HAP-1 (cell line): Measurements from ENCODE around the gene FNDC11.

Source experiments
- DNase-seq, 2 experiments: peaks; one replicate each; pipeline ENCODE4 v3.0.0-alpha.2; 2016 to 2020; ENCODE audit warnings: low spot score in 2 of 2
- H3K27me3 ChIP-seq: fragments of 250-450 bp; sonication (Bioruptor Pico); 2 replicates; pipeline ENCODE4 v1.5.1; 2020; ENCODE audit warnings: low read depth, mild to moderate bottlenecking, moderate library complexity
- H3K36me3 ChIP-seq: fragments of 250-450 bp; sonication (Bioruptor Pico); replicated peaks from 2 replicates; pipeline ENCODE4 v1.5.1; 2020; ENCODE audit warnings: mild to moderate bottlenecking
- H3K4me1 ChIP-seq: fragments of 250-450 bp; sonication (Bioruptor Pico); 2 replicates; pipeline ENCODE4 v1.5.1; 2020; ENCODE audit warnings: mild to moderate bottlenecking
- H3K4me3 ChIP-seq: fragments of 250-450 bp; sonication (Bioruptor Pico); 2 replicates; pipeline ENCODE4 v1.5.1; 2020; ENCODE audit warnings: mild to moderate bottlenecking, moderate library complexity
- H3K9me3 ChIP-seq: fragments of 250-450 bp; sonication (Bioruptor Pico); 2 replicates; pipeline ENCODE4 v1.5.1; 2020; ENCODE audit warnings: mild to moderate bottlenecking, moderate library complexity
- in situ Hi-C: fragments of 300-500 bp; cut with MboI; formaldehyde crosslinking; loops from 3 replicates; pipeline ENCODE4 v1.14.3; 2020; ENCODE audit warnings: low sequenced_read_pairs, inconsistent platforms, mixed read lengths

The FNDC11 gene

GRCh38 chr20:63546956-63547724, 6.8 kb upstream of the FNDC11 start:
- Histone ChIP-seq H3K27me3 (peaks cover 9% of the 10 kb centered on the region; the same call in 1 of the 2 replicates), H3K4me1 (no peaks in the 10 kb centered on the region), H3K9me3 (no peaks in the 10 kb centered on the region), H3K4me3 (no peak overlapping the region), H3K36me3 (no peaks in the 10 kb centered on the region)
- DNase-seq = no peak
- in situ Hi-C loops = no loop called here

GRCh38 chr20:63547725-63548480, 6.1 kb upstream of the FNDC11 start, which contains the start of gene SRMS:
Gene SRMS (minus strand): TSS chr20:63547749. CDS start chr20:63547463, 286 bp downstream.
- H3K27me3 ChIP-seq = peaks cover 9% of the 10 kb centered on the region; the same call in 1 of the 2 replicates
- no peaks in the 10 kb centered on the region for H3K9me3 ChIP-seq
- H3K4me3 ChIP-seq = no peak within 1 kb of the TSS
- H3K36me3 ChIP-seq = no peaks in the 10 kb centered on the region
- no peak for DNase-seq
- H3K4me1 ChIP-seq = peaks cover 6% of the 10 kb centered on the region
- in situ Hi-C loops = no loop called here

- peaks cover 8% of the 10 kb centered on the region for H3K4me1 ChIP-seq
- in situ Hi-C loops = no loop called here
- H3K36me3 ChIP-seq = no peaks in the 10 kb centered on the region
- H3K4me3 ChIP-seq = no peak overlapping the region
- peaks cover 9% of the 10 kb centered on the region; the same call in 1 of the 2 replicates for H3K27me3 ChIP-seq
- DNase-seq = no peak
- H3K9me3 ChIP-seq = no peaks in the 10 kb centered on the region
These were observed 5.4 kb upstream of the FNDC11 start for GRCh38 chr20:63548542-63548941.

- Histone ChIP-seq H3K4me1 (peaks cover 8% of the 10 kb centered on the region), H3K27me3 (peaks cover 9% of the 10 kb centered on the region; the same call in 1 of the 2 replicates), H3K36me3 (no peaks in the 10 kb centered on the region), H3K9me3 (no peaks in the 10 kb centered on the region), H3K4me3 (no peak overlapping the region)
- in situ Hi-C loops = no loop called here
- DNase-seq = no peak
These were observed 4.9 kb upstream of the FNDC11 start for GRCh38 chr20:63549019-63549418.

GRCh38 chr20:63549679-63550282, 4.2 kb upstream of the FNDC11 start:
- no peaks in the 10 kb centered on the region for H3K36me3 ChIP-seq
- no peak overlapping the region for H3K4me3 ChIP-seq
- peaks cover 9% of the 10 kb centered on the region; the same call in 1 of the 2 replicates for H3K27me3 ChIP-seq
- no peaks in the 10 kb centered on the region for H3K9me3 ChIP-seq
- in situ Hi-C loops = no loop called here
- H3K4me1 ChIP-seq = peaks cover 8% of the 10 kb centered on the region
- DNase-seq = no peak

- Histone ChIP-seq H3K9me3 (no peaks in the 10 kb centered on the region), H3K4me3 (no peak overlapping the region), H3K27me3 (peaks cover 6% of the 10 kb centered on the region; the same call in 1 of the 2 replicates), H3K36me3 (no peaks in the 10 kb centered on the region), H3K4me1 (peaks cover 8% of the 10 kb centered on the region)
- in situ Hi-C loops = no loop called here
- DNase-seq = no peak
These were observed 2.9 kb upstream of the FNDC11 start for GRCh38 chr20:63551068-63551467.

GRCh38 chr20:63552481-63553249, 1.3 kb upstream of the FNDC11 start:
- no peaks in the 10 kb centered on the region for H3K27me3 ChIP-seq
- H3K9me3 ChIP-seq = no peaks in the 10 kb centered on the region
- peak in 1 of 2 experiments; percentile 42 for DNase-seq
- H3K4me3 ChIP-seq = no peak overlapping the region; the same call in 1 of the 2 replicates
- no peaks in the 10 kb centered on the region for H3K36me3 ChIP-seq
- peaks cover 8% of the 10 kb centered on the region for H3K4me1 ChIP-seq
- in situ Hi-C loops = no loop called here

GRCh38 chr20:63553251-63553932, 567 bp upstream of the FNDC11 start:
- Histone ChIP-seq H3K27me3 (no peaks in the 10 kb centered on the region), H3K9me3 (no peaks in the 10 kb centered on the region), H3K4me1 (peaks cover 8% of the 10 kb centered on the region), H3K36me3 (no peaks in the 10 kb centered on the region), H3K4me3 (peak overlapping the region; percentile 47)
- peak; percentile 60 to 96 for DNase-seq
- in situ Hi-C loops = no loop called here

- in situ Hi-C loops = no loop called here
- Histone ChIP-seq H3K27me3 (no peaks in the 10 kb centered on the region), H3K4me1 (peaks cover 8% of the 10 kb centered on the region), H3K9me3 (no peaks in the 10 kb centered on the region), H3K36me3 (no peaks in the 10 kb centered on the region), H3K4me3 (peak overlapping the region; percentile 47; the same call in 1 of the 2 replicates)
- DNase-seq = no peak
These were observed 661 bp downstream of the FNDC11 start for GRCh38 chr20:63554361-63555278.

GRCh38 chr20:63555661-63556381, 1.9 kb downstream of the FNDC11 start:
- no peaks in the 10 kb centered on the region for H3K27me3 ChIP-seq
- no peak for DNase-seq
- in situ Hi-C loops = no loop called here
- H3K36me3 ChIP-seq = no peaks in the 10 kb centered on the region
- H3K4me3 ChIP-seq = no peak overlapping the region
- no peaks in the 10 kb centered on the region for H3K9me3 ChIP-seq
- H3K4me1 ChIP-seq = peaks cover 8% of the 10 kb centered on the region

GRCh38 chr20:63556873-63557478, 3.0 kb downstream of the FNDC11 start:
- Histone ChIP-seq H3K36me3 (no peaks in the 10 kb centered on the region), H3K4me1 (peaks cover 8% of the 10 kb centered on the region), H3K27me3 (no peaks in the 10 kb centered on the region), H3K9me3 (no peaks in the 10 kb centered on the region), H3K4me3 (no peak overlapping the region)
- in situ Hi-C loops = no loop called here
- peak in 1 of 2 experiments; percentile 54 for DNase-seq
